HG03342 (cell line): ENCODE data around the gene CPXM2.
A peak's percentile ranks its signal among the peaks of the same experiment; 100 is the strongest.

ENCODE experiments used
- ATAC-seq: cut with Tn5 transposase; IDR thresholded peaks from one replicate; pipeline ENCODE4 v1.9.1; 2021; ENCODE audit warnings: mild to moderate bottlenecking, moderate library complexity; ENCODE audit not compliant: unreplicated experiment

CPXM2 gene

DNA sequence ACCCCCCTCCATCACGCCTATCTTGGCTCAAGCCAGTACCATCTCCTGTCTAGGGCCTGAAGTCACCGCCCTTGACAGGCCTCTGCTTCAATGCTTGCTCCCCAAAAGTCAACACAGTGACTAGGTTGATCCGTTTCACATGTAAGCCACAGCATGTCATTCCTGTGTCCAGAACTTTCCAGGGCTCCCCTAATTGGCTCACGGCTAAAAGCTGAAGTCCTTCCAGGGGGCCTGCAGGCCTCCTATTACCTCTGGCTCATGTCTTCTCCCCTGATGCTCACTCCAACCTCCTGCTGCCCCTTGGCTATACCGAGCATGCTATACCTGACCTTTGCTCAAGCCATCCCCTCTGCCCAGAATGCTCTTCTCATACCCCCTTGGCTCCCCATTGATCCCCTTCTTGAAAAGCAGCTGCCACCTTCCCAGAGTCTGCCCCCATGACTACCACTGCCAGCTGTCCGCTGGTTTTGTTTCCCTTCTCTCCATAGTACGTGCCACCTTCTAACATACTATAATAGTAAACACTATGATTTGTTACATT lies 39.1 kb downstream of the CPXM2 start:
- no peak for ATAC-seq

GRCh38 chr10:123848564-123849457 lies 42.8 kb downstream of the CPXM2 start:
- peak; percentile 74 for ATAC-seq

GRCh38 chr10:123847686-123848432 lies 43.7 kb downstream of the CPXM2 start:
- no peak for ATAC-seq

DNA sequence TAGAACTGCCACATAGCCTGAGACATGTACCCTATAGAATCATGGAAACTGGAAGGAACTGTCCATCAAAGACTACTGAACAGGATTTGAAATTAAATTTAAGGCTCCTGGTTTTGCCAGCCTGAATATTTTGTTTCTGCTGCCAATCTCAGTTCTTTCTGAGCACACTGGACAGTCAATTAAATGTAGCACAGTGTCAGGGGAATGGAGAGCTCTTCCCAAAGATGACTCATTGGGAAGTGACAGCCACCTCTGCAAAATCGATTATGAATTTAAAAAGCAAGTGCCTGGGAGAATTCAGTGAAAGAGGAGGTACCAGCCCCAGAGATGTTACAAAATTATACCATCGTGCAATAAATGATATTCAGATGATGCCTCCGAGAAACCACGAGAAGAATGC lies 47.8 kb downstream of the CPXM2 start:
- ATAC-seq = no peak

GRCh38 chr10:123842692-123843385 lies 48.8 kb downstream of the CPXM2 start:
- ATAC-seq = no peak

DNA sequence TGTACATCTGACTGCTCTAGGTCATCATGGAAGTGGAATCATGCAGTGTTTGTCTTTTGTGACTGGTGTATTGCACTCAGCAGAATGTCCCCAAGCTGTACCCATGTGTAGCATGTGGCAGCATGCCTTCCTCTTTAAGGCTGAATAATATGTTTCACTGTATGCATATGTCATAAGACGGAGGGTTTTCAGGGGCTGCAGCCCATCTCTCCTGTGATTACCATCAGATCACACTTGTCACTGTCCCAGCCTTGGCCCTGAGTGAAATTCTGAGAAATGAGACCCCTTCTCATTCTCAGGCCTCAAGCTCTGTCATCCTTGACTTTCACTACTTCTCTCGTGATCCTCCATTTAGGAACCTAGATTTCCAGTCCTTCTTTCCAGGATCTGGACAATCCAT lies 50.0 kb downstream of the CPXM2 start:
- ATAC-seq = no peak

DNA sequence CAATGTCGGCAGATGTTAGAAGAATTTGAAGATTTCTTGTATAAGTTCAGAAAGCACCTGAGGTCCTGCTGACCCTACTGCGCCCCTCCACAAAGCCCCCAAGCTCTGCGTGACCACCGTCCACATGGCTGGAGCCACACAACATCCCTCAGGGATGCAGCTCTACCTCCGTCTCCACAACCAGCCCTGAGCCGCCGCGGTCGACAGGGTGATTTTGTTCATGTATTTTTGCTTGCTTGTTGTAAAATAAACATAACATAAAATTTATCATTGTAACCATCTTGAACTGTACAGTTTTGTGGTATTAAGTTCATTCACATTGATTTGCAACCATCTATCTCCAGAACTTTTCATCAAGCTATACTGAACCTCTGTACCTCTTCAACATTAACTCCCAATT lies 50.5 kb downstream of the CPXM2 start:
- ATAC-seq = no peak

DNA sequence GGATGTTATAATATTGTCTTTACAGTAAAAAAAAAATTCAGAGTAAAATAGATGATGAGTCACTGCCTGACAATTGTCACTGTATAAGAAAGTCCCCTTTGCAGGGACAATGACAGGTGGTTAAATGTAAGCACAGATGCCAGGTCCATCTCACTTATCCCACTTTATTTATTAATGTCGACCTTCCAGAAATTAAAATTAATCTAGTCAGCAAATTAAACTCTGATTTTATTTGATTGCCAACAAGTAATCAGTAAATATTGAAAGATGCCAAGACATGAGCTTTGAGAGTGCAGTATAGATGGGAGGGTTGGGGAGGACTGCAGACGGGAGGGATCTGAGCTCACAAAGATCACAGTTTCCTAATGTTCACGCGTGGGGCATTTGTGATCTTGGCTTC lies 50.9 kb downstream of the CPXM2 start:
- ATAC-seq = no peak

DNA sequence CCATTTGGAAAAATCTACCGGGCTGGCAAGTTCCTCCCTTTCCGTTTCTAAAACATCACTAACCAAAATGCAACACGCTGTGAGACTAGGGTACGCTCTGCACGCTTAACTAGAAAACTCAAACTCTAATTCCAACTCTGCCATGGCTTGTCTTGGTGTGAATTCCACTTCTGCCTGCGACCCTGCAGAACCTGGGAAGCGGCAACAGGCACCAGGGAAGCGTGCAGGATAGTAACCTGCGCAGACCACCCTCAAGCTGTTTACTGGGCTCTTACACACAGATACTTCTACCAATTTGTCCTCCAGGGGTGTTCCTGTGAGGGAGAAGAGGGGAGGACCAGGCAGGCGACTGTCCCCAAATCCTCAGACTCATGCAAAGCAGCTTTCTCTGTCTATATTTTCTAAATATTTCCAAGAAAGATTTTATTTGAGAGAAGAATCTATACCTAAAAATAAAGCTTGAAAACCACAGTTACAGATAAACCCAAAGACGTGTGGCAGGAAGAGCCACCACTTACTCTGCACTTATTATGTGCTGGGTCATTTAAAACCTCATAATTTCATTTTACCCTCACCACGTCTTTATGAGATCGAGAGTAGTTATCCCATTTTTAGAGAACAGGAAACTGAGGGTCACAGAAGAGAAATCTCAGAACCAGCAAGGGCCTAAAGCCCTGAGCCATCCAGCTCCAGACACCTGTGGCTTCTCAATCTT lies 52.9 kb downstream of the CPXM2 start:
- ATAC-seq = no peak

- no peak for ATAC-seq
These were observed 53.9 kb downstream of the CPXM2 start for GRCh38 chr10:123837756-123838155.

GRCh38 chr10:123836418-123837145 lies 55.0 kb downstream of the CPXM2 start:
- no peak for ATAC-seq

DNA sequence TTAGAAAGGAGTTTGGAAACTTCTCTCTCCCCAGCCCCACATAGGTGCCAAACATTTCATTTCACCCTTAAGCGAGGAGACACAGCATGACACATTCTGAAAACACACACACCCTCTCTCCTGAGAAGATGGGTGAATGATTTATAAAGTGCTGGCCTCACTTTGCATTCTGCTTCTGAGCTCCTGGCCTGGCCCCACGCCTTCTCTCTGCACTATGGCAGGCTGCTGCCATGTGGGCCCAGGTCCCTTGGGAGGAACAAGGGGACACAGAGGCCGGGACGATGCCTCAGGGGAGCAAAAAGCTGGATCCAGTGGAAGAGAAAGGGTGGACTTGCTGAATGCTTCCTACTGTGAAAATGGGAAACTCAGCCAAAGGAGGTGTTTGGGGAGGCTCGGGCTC lies 56.0 kb downstream of the CPXM2 start:
- peak; percentile 94 for ATAC-seq

DNA sequence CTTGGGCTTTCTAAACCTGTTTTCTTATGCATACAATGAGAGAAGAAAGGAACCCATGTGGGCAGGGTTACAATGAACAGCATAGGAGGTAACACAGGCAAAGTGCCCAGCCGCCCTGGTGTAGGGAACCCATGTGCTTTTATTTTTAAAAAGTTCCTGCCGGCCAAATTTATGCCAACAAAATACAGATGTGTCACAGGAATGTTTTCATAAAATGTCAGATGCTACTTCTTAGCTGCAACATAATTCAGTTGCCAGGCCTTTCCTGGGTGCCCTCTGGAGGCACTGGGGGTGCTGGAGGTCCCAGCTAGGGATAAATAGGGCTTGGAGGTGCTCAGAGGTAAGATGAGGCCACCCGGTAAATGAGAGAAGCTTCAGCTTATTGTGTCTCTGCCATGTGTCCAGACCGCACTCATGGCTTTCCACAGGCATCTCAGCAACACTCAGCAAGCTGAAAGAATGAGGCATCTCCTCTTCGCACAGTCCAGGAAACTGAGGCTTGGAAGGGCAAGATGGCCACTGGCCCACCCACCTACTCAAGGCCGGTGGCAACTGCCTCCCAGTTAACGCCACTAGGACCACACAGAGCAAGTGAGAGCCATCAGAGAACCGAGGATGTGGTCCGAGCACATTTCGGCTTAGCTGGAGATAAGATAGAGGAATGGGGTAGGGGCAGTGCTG lies 58.3 kb downstream of the CPXM2 start:
- ATAC-seq = no peak

DNA sequence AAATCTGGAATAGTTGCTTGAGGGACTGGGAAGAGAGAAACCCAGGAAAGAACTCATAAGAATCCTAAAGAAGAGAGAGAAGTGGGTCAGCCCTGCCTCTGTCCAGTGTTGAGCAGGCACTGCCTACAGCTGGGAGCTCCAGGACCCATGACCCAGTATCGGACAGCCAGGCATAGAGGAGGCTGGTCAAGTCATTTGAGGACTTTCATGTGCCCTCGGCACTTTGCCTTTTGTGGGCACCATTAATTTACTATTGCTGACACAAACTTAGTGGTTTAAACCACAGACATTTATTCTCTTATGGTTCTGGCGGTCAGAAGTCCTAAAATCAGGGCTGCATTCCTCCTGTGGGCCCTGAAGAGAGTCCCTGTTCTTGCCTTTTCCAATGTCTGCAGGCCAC lies 60.3 kb downstream of the CPXM2 start:
- no peak for ATAC-seq

GRCh38 chr10:123821136-123821535 lies 70.5 kb downstream of the CPXM2 start:
- ATAC-seq = no peak

GRCh38 chr10:123809632-123810031 lies 82.0 kb downstream of the CPXM2 start:
- no peak for ATAC-seq

GRCh38 chr10:123808906-123809305 lies 82.7 kb downstream of the CPXM2 start:
- ATAC-seq = no peak

DNA sequence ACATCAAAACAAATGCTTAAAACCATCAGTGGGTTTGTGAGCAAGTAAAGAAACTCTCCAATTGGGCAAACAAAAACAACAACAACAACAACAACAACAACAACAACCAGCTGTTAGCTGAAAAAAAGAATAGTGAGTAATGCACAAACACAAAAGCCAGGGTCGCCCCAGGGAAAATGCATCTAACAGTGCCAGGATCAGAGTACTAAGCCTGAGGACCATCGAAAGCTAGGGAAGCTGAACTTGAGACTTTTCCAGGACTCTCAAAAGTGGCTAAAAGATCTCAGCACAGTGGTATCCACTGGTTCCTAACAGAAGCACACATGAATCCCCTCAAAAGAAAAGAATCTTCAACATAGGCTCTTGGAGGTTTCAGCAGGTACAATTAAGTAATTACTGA lies 83.3 kb downstream of the CPXM2 start:
- ATAC-seq = no peak

DNA sequence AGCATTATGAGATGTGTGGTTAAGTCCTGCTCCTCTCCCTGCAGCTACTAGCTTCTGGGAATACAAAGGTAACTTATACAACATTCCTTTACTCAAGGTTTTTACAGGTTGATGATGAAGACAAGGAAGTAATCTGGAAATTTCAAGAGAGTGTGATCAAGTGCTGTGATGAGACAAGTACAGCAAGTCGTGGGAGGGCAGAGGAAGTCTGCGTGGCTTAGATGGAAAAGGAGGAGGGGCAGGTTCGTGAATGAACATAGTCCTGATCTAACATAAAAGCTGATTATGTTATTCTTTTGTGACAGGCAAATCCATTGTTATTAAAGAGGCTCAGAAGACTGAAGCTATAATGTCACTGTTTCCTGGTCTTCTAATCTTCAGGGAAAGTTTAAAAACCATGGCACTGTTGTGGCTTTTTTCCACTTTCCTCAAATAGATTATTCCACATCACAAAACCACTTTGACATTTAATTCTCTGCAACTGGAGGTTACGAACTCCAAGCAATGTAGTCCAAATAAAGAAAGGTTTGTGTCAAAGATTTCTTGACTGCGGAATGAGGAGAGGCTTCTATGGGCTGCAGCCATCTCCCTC lies 84.1 kb downstream of the CPXM2 start:
- ATAC-seq = no peak
